HepG2 (cell line): Measurements from ENCODE around the gene SYNGR2. TPM values are rescaled to one million over a fixed set of nuclear protein-coding genes. Genes with fewer than 3 reads are reported as not detected.

Experiments
- FOXJ3 ChIP-seq: sonication (generic); formaldehyde crosslinking; IDR thresholded peaks from 2 replicates; pipeline ENCODE4 v1.4.0; 2020; ENCODE audit warnings: missing genetic modification reagents, mild to moderate bottlenecking, borderline replicate concordance
- HNF1A ChIP-seq, 2 experiments: sonication (generic) in 1 of 2; formaldehyde crosslinking in 1 of 2; IDR thresholded peaks; 2 replicates each; pipeline versions ENCODE4 v1.4.0 to v1.6.1; 2016 to 2020; ENCODE audit warnings: borderline replicate concordance in 1 of 2, low read depth in 1 of 2, mild to moderate bottlenecking in 1 of 2, missing genetic modification reagents in 1 of 2
- NFE2L1 ChIP-seq: sonication (generic); formaldehyde crosslinking; IDR thresholded peaks from 2 replicates; pipeline ENCODE4 v1.4.0; 2020; ENCODE audit warnings: missing genetic modification reagents, mild to moderate bottlenecking, borderline replicate concordance
- RARG ChIP-seq: sonication (generic); formaldehyde crosslinking; IDR thresholded peaks from 2 replicates; pipeline ENCODE4 v1.4.0; 2020; ENCODE audit warnings: low read depth, mild to moderate bottlenecking, missing genetic modification reagents
- SOX6 ChIP-seq, 2 experiments: fragments of 450-650 bp in 1 of 2; sonication (generic) in 1 of 2; formaldehyde crosslinking in 1 of 2; IDR thresholded peaks; 2 replicates each; pipeline versions ENCODE4 v1.4.0 to v1.6.1; 2017 to 2020; ENCODE audit warnings: antibody characterized with exemption in 1 of 2, mild to moderate bottlenecking in 1 of 2, missing genetic modification reagents in 1 of 2
- SP4 ChIP-seq: sonication (generic); formaldehyde crosslinking; IDR thresholded peaks from 2 replicates; pipeline ENCODE4 v1.8.1; 2023; ENCODE audit warnings: mild to moderate bottlenecking, missing genetic modification reagents
- ZNF225 ChIP-seq: sonication (generic); formaldehyde crosslinking; IDR thresholded peaks from 2 replicates; pipeline ENCODE4 v1.4.0; 2020; ENCODE audit warnings: mild to moderate bottlenecking, missing genetic modification reagents
- ZNF343 ChIP-seq: sonication (generic); formaldehyde crosslinking; IDR thresholded peaks from 2 replicates; pipeline ENCODE4 v1.4.0; 2020; ENCODE audit warnings: mild to moderate bottlenecking, missing genetic modification reagents
- ZNF570 ChIP-seq: sonication (generic); formaldehyde crosslinking; IDR thresholded peaks from 2 replicates; pipeline ENCODE4 v1.4.0; 2020; ENCODE audit warnings: mild to moderate bottlenecking, missing genetic modification reagents, borderline replicate concordance
- ZNF768 ChIP-seq: sonication (generic); formaldehyde crosslinking; IDR thresholded peaks from 2 replicates; pipeline ENCODE4 v1.4.0; 2020; ENCODE audit warnings: missing genetic modification reagents
- polyA plus RNA-seq, 8 experiments: library from polyadenylated mRNA; depleted of rRNA in 3 of 8; stranded (reverse) in 7 of 8; unstranded in 1 of 8; fragments of >200 nt; fragmentation: Illumina TruSeq in 4 of 8; extraction: Trizol in 4 of 8; gene quantifications; 2 replicates each; pipeline versions ENCODE4 v1.2.1 to v1.2.3, GENCODE V29; 2011 to 2016; ENCODE audit warnings: low read depth in 4 of 8, missing spikeins in 1 of 8, mixed read lengths in 1 of 8; ENCODE audit not compliant: insufficient read depth in 1 of 8
- total RNA-seq, 5 experiments: library from RNA; depleted of rRNA; stranded (reverse); fragments of >200 nt; fragmentation: Illumina TruSeq; extraction: Trizol; gene quantifications; 2 replicates each; pipeline ENCODE4 v1.2.3, GENCODE V29; 2016; ENCODE audit warnings: low read depth in 1 of 5
- TF ChIP-seq, protein P1 (sequence below): sonication (generic); formaldehyde crosslinking; IDR thresholded peaks from 2 replicates; pipeline ENCODE4 v1.5.1; 2020; ENCODE audit warnings: missing genetic modification reagents, mild to moderate bottlenecking, borderline replicate concordance
- TF ChIP-seq, protein P2 (sequence below): sonication (generic); formaldehyde crosslinking; IDR thresholded peaks from 2 replicates; pipeline ENCODE4 v1.4.0; 2020; ENCODE audit warnings: low read depth, missing genetic modification reagents
- TF ChIP-seq, protein P3 (sequence below): sonication (generic); formaldehyde crosslinking; IDR thresholded peaks from 2 replicates; pipeline ENCODE4 v1.4.0; 2020; ENCODE audit warnings: mild to moderate bottlenecking, missing genetic modification reagents

SYNGR2 gene
- total and polyA plus RNA-seq, 2 of the 13 experiments (the other 11 are each of a cell fraction or from before 2014, with no cell fraction given): 46.7 to 170 TPM

DNA sequence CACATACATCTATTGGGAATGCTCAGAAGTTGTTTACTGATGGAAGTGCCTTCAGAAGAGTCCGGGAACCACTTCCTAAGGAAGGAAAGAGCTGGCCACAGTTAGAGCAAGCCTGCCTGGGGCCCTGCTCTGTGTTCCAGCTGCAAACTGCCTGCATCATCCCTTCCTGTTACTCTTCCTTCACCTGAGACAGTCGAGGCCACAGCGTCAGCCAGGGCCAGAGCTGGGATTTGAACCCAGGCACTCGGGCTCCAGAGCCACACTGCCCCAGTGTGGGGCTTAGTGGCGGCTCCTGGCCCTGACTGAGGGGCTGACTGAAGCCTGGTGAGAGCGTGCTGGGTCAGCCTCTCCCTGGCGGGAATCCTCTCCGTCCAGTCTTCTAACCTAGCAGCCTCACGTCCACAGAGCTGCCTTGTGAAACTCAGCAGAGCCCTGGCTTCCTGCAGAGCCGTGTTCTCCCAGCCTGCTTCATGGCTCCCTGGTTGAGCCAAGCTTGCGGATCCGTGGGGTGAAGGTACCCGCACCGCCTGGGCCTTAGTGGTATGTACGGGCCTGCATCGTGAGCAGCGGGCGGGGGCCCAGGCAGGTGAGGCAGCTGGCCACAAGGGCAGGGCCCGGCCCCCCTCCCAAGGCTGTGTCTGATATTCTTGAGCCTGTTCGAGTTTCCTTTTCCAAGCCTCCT, 26.8 kb upstream of the SYNGR2 start (continued):
- TF ChIP-seq, protein P1, sequence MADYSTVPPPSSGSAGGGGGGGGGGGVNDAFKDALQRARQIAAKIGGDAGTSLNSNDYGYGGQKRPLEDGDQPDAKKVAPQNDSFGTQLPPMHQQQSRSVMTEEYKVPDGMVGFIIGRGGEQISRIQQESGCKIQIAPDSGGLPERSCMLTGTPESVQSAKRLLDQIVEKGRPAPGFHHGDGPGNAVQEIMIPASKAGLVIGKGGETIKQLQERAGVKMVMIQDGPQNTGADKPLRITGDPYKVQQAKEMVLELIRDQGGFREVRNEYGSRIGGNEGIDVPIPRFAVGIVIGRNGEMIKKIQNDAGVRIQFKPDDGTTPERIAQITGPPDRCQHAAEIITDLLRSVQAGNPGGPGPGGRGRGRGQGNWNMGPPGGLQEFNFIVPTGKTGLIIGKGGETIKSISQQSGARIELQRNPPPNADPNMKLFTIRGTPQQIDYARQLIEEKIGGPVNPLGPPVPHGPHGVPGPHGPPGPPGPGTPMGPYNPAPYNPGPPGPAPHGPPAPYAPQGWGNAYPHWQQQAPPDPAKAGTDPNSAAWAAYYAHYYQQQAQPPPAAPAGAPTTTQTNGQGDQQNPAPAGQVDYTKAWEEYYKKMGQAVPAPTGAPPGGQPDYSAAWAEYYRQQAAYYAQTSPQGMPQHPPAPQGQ (CRISPR knock-in tag): no peak
- TF ChIP-seq SOX6 (IDR thresholded peaks at IDR 0.05) (no peak), SOX6 (CRISPR knock-in tag; IDR thresholded peaks at IDR 0.05) (no peak), ZNF768 (CRISPR knock-in tag) (0 out of 2 replicates have a peak, but pooled peaks have one; percentile 15), HNF1A (IDR thresholded peaks at IDR 0.05; ENCODE audit: low read depth) (no peak), HNF1A (CRISPR knock-in tag; IDR thresholded peaks at IDR 0.05; ENCODE audit: borderline replicate concordance) (0 out of 2 replicates have a peak, but pooled peaks have one; percentile 25), NFE2L1 (0 out of 2 replicates have a peak, but pooled peaks have one; percentile 37), FOXJ3 (CRISPR knock-in tag) (no peak), ZNF343 (CRISPR knock-in tag) (0 out of 2 replicates have a peak, but pooled peaks have one; percentile 65), SP4 (CRISPR knock-in tag) (no peak), ZNF225 (CRISPR knock-in tag) (peak; percentile 49; the same call in 1 of the 2 replicates), RARG (CRISPR knock-in tag) (no peak), ZNF570 (CRISPR knock-in tag) (no peak)
- TF ChIP-seq, protein P2, sequence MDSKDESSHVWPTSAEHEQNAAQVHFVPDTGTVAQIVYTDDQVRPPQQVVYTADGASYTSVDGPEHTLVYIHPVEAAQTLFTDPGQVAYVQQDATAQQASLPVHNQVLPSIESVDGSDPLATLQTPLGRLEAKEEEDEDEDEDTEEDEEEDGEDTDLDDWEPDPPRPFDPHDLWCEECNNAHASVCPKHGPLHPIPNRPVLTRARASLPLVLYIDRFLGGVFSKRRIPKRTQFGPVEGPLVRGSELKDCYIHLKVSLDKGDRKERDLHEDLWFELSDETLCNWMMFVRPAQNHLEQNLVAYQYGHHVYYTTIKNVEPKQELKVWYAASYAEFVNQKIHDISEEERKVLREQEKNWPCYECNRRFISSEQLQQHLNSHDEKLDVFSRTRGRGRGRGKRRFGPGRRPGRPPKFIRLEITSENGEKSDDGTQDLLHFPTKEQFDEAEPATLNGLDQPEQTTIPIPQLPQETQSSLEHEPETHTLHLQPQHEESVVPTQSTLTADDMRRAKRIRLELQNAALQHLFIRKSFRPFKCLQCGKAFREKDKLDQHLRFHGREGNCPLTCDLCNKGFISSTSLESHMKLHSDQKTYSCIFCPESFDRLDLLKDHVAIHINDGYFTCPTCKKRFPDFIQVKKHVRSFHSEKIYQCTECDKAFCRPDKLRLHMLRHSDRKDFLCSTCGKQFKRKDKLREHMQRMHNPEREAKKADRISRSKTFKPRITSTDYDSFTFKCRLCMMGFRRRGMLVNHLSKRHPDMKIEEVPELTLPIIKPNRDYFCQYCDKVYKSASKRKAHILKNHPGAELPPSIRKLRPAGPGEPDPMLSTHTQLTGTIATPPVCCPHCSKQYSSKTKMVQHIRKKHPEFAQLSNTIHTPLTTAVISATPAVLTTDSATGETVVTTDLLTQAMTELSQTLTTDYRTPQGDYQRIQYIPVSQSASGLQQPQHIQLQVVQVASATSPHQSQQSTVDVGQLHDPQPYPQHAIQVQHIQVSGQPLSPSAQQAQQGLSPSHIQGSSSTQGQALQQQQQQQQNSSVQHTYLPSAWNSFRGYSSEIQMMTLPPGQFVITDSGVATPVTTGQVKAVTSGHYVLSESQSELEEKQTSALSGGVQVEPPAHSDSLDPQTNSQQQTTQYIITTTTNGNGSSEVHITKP (CRISPR knock-in tag): peak; percentile 26; the same call in 1 of the 2 replicates
- TF ChIP-seq, protein P3, sequence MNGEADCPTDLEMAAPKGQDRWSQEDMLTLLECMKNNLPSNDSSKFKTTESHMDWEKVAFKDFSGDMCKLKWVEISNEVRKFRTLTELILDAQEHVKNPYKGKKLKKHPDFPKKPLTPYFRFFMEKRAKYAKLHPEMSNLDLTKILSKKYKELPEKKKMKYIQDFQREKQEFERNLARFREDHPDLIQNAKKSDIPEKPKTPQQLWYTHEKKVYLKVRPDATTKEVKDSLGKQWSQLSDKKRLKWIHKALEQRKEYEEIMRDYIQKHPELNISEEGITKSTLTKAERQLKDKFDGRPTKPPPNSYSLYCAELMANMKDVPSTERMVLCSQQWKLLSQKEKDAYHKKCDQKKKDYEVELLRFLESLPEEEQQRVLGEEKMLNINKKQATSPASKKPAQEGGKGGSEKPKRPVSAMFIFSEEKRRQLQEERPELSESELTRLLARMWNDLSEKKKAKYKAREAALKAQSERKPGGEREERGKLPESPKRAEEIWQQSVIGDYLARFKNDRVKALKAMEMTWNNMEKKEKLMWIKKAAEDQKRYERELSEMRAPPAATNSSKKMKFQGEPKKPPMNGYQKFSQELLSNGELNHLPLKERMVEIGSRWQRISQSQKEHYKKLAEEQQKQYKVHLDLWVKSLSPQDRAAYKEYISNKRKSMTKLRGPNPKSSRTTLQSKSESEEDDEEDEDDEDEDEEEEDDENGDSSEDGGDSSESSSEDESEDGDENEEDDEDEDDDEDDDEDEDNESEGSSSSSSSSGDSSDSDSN: peak; percentile 26; the same call in 1 of the 2 replicates
